ES-I3 (cell line): ENCODE measurements around the gene C4orf36.
A peak's percentile ranks its signal among the peaks of the same experiment; 100 is the strongest.

Source experiments
- H3K36me3 ChIP-seq: 2 replicates; pipeline ENCODE4 v1.6.1; 2013; ENCODE audit warnings: mild to moderate bottlenecking, low read length, control low read depth, moderate library complexity; ENCODE audit not compliant: insufficient read depth
- H3K4me1 ChIP-seq: 2 replicates; pipeline ENCODE4 v1.6.1; 2013; ENCODE audit warnings: mild to moderate bottlenecking, control low read depth, low read length; ENCODE audit not compliant: insufficient read depth
- H3K9ac ChIP-seq: 2 replicates; pipeline ENCODE4 v1.6.1; 2013; ENCODE audit warnings: low read depth, mild to moderate bottlenecking, low read length, moderate library complexity
- H3K9me3 ChIP-seq: 2 replicates; pipeline ENCODE4 v1.6.1; 2013; ENCODE audit warnings: mild to moderate bottlenecking, low read length, moderate library complexity; ENCODE audit not compliant: control insufficient read depth, insufficient read depth

C4orf36 gene, protein sequence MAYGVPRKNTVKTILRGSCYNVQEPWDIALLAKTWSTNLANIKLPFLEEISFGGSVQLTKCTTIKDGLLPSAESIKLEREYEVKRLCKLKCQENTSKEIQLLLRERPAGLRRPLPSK

DNA sequence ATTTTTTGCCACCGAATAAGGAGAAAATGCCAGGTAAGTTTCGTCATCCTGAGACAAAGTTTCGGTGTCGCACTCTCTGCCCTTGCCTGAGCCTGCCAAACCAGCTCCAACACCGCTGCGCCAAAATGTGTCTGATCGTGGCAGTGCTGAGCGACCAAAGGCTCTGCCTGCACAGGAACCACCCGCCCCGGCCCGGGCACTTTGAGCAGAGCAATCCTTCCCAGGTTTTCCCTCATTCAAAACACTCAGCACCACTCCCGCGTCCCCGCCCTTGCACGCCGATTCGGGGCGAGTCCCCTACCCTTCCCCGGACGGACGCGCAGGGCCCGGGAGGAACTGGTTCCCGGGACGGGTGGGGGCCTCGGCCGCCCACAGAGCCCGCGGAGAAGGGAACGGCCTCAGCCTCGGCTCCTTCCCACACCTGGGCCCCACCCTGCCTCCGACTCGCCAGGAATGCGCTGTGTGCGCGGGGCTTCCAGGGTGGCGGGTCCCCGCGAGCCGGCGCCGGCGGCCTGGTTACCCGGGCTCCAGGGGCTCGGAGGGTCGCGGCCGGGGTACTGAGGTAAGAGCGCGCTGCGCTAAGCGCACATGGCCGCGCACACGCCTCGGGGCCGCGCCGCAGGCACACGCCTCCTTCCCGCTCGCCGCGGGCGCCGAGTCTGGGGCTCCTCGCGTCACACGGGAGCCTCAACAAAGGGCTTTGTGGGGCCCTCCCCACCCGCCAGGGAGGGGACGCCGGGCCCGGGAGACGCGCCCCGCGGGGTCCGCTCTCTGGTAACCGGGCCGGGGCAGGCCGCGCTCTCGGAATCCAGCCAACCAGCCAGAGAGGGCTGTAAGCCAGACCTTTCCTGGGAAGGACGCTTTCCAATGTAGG, at the start of gene C4orf36:
Gene C4orf36, minus strand, starts transcription at position 661 of the 874 bp plus-strand sequence. CDS start 902 bp downstream, outside the sequence.
- Histone ChIP-seq H3K9me3 (no peaks in the 10 kb centered on the region), H3K36me3 (no peaks in the 10 kb centered on the region), H3K4me1 (peaks cover 10% of the 10 kb centered on the region), H3K9ac (peak within 1 kb of the TSS; percentile 89)

DNA sequence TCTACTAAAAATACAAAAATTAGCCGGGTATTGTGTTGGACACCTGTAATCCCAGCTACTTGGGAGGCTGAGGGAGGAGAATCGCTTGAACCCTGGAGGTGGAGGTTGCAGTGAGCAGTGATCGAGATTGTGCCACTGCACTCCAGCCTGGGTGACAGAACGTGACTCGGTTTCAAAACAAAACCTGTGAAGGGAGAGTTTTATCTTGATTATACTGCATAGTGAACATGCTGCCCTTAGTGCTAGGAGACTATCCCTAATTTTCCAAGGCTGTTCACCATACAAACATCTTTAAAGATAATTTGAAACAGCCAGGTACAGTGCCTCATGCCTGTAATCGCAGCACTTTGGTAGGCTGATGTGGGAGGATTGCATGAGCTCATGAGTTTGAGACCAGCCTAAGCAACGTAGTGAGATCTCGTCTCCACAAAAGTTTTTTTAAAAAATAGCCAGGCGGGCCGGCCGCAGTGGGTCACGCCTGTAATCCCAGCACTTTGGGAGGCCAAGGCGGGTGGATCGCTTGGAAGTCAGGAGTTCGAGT, 48.8 kb upstream of the C4orf36 start:
- Histone ChIP-seq H3K9me3 (no peaks in the 10 kb centered on the region), H3K4me1 (peaks cover 22% of the 10 kb centered on the region), H3K9ac (no peak overlapping the region), H3K36me3 (no peaks in the 10 kb centered on the region)

DNA sequence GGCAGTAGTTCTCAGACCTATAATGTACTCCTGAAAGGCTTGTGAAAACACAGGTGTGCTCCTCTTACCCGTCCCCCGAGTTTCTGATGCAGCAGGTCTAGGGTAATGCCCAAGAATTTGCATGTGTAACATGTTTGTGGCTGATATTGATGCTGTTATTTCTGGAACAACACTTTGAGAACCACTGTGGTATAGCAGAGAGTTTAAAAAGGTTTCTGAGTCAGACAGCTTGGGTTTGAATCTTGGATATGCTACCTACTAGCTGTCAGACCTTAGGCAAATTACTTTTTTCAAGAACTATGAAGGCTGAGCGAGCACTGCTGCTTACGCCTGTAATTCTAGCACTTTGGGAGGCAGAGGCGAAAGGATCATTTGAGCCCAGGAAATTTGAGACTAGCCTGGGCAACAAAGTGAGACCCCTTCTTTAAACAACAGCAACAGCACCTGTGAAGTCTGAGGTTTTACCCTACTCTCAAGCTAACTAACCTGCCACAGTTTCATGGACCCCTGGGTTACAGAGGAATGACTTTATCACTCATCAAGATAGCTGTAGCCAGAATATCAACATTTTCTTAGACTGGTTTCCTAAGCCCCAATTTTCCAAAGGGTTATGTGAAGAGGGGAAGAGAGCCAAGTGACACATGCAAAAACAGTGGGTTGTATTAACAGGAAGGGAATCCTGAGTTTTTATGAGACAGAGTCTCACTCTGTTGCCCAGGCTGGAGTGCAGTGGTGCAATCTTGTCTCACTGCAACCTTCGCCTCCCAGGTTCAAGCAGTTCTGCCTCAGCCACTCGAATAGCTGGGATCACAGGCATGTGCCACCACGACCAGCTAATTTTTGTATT, 47.7 kb upstream of the C4orf36 start:
- Histone ChIP-seq H3K9ac (no peak overlapping the region), H3K4me1 (peaks cover 17% of the 10 kb centered on the region), H3K9me3 (no peaks in the 10 kb centered on the region)

DNA sequence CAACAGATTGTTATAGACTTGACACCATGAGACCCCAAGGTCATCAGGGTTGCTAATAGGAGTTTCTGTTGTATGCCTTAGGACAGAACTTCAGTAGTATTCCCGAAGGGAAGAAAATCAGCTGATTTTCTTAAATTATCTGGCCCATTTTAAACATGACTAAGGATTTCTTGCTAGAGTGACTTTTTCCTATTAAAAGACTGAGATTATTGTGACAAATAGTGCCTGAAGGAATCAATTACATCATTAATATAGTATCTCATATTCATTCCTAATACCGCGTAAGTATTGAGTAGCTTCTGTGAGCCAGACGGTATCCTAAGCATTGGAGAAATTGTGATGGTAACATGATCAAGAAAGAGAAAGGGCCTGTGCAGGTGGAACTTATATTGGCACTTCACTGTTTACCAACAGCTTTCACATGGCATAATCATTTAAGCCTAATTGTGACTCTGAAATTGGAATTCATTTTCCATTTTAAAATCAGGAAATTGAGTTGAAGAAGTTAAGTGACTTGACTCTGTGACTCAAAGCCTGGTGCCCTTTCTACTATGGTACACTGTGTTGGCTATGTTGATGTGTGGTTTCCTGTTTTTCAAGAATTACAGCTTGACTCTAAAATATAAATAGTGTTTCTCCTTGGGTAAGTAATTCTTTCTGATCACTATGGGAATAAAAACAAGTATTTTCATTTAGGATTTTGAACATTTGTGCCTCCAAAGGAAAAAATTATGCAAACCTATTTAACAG, 46.7 kb upstream of the C4orf36 start:
- H3K4me1 ChIP-seq = peaks cover 17% of the 10 kb centered on the region
- no peaks in the 10 kb centered on the region for H3K9me3 ChIP-seq
- H3K36me3 ChIP-seq = no peaks in the 10 kb centered on the region
- no peak overlapping the region for H3K9ac ChIP-seq

More for the DNA sequence above, 47.7 kb upstream of the C4orf36 start:
- H3K36me3 ChIP-seq = no peaks in the 10 kb centered on the region

DNA sequence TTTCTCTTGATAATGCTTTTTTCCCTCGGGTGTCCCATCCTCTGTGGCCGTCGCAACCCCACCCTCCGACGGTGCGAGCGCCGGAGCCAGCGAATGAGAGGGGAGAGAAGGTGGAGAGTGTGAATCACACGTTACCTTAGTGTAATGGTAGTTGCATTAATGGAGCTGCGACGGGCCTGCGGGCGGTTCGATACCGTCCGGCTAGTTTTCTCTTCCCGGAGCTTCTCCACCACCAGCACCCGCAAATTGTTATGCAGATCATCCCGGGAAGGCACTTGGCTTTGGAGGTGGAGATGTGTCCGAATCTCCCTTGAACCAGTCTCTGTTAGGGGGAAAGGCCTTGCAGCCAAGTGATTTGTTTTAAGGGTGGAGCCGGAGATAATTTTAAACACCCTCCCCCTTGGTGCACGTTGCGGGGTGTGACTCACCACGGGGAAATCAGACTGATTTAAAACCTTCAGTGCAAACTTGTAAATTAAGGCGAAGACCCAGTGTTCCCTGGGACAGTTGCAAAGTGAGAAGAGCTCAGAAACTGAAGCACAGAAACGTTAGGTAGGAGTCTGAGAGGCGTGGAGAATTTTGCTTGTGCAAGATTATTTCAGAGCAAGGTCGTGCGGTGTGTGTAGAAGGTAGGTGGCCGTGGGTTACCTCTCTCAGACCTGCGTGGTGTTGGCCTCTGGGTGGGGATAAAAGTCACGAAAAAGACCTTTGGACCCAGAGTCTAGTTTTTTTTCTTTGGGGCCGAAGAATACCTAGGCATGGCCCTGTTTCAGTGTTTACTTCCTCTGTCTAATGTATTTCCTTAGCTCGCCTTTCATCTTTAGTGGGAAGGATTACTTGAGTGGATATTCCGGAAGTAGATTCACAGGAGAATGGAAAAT, 43.9 kb upstream of the C4orf36 start:
- no peaks in the 10 kb centered on the region for H3K9me3 ChIP-seq
- H3K36me3 ChIP-seq = no peaks in the 10 kb centered on the region
- H3K9ac ChIP-seq = peak overlapping the region; percentile 98
- H3K4me1 ChIP-seq = peaks cover 17% of the 10 kb centered on the region

DNA sequence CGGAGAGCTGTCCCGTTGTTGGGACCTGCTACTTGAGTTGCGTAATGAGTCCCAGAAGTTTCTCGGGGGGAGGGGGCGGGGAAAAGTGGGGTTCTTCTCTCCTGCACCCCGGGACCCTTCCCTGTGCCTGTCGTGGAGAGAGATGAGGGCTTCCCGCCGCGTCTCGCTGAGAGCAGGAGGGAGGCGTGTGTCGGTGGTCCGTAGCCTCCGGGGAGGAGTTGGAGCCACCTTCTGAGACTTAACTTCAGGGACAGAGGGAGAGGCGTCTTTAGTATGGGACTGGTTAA, 43.3 kb upstream of the C4orf36 start:
- H3K4me1 ChIP-seq = peaks cover 17% of the 10 kb centered on the region
- H3K36me3 ChIP-seq = no peaks in the 10 kb centered on the region
- no peaks in the 10 kb centered on the region for H3K9me3 ChIP-seq
- peak overlapping the region; percentile 98 for H3K9ac ChIP-seq

DNA sequence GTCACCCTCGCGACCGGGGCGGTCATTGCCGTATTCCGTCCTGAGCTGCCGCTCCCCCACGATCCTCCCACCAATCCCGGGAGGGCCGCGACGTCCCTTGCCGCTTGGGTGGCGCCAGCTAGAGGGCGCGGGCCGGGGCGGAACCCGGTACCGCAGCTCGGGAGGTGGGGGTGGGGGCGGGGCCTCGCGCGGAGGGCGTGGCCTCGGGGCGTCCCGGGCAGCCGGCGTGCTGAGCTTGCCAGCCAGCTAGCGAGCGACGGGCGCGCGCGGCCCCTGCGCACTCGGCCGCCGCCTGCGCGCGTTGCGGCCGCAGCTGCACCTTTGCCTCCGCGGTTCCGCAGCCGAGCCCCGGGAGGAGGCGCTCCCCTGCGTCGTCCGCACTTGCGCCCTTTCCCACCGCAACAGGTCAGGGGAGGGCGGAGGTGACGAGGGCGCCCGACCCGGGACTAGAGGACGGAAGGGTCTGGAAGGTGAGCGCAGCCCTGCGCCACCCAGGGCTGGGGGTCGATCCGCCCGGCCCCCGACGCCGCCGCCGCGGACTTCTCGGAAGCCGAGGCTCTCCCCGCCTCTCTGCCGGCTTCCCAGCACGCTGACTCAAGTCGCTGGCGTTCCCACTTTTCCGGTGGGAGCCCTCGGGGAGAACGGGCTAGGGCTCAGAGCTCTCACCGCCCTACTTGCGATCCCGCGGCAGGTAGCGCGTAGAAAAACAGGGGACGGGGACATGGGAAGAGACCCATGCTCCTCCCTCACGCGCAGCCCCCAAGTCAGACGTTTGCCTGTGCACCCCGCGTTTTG, 42.7 kb upstream of the C4orf36 start, which contains the start of gene AFF1:
Gene AFF1, plus strand, starts transcription at position 241 of the 795 bp plus-strand sequence. CDS start 13,523 bp downstream, outside the sequence.
- no peaks in the 10 kb centered on the region for H3K9me3 ChIP-seq
- peak within 1 kb of the TSS; percentile 98 for H3K9ac ChIP-seq
- no peaks in the 10 kb centered on the region for H3K36me3 ChIP-seq
- H3K4me1 ChIP-seq = peaks cover 15% of the 10 kb centered on the region

DNA sequence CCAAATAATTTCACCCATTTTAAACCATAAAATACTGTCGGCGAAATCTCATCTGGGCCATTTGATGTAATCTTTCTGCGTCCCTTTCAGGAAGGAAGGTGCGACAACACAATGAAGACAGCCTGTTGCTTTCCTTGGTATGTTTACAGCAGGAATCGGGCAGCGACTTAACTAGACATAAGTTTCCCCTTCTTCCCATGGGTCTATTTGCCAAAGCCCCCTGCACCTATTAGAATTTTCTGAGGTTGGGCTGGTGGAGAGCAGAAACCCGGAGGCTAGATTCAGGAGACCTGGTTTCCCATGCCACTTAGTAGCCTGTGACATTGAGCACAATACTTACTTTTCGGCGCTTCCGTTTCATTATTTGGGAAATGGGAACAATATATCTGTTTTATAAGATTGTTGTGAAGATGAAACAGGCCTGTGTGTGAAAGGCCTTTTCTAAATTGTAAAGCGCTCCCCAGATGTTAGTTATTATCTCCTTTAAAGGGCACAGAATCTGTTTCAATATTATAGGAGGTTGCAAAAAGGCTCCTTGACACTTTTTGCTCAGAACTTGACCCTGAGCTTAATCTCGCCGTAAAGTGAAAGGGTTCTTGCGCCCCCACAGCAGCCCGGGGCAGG, 42.0 kb upstream of the C4orf36 start:
- Histone ChIP-seq H3K36me3 (no peaks in the 10 kb centered on the region), H3K9me3 (no peaks in the 10 kb centered on the region), H3K9ac (peak overlapping the region; percentile 98), H3K4me1 (peaks cover 8% of the 10 kb centered on the region)

DNA sequence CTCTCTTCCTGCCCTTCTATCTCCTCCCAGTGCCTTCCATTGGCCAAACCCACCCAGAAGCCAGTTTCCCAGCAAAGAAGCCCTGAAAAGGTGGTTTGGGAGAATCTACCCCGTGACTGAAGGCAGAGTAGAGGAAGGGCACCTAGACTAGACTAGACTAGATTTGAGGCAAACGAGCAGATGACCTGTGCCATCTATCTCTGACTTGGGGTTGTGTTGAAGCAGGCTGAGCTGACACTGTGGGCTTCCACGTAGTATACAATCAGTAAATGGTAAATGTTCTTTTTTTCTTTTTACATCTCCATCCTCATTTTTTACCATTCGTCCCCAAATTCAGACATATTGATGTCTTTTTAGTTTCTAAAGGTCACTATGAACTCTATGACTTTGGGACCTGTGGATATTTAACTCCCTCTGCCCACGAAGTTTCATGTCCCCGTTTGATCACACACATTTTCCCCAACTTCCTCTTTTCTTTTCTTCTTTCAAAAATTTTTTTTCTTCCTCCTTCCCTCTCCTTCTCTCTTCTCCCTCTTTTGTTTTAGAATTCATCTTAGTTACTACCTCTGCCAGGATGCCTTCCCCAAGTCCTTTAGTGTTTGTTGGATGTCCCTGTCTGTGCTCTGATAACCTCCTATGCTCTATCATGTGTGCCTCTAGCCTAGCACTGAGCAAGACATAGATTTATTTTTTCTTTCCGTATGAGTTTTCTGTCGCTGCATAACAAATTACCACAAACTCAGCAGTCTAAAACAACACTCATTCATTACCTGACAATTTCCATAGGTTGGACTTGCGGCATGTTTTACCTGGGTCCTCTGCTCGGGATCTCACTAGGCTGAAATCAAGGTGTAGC, 36.4 kb upstream of the C4orf36 start:
- Histone ChIP-seq H3K4me1 (no peaks in the 10 kb centered on the region; the same call in none of the 2 replicates), H3K9me3 (no peaks in the 10 kb centered on the region), H3K36me3 (no peaks in the 10 kb centered on the region), H3K9ac (no peak overlapping the region)

DNA sequence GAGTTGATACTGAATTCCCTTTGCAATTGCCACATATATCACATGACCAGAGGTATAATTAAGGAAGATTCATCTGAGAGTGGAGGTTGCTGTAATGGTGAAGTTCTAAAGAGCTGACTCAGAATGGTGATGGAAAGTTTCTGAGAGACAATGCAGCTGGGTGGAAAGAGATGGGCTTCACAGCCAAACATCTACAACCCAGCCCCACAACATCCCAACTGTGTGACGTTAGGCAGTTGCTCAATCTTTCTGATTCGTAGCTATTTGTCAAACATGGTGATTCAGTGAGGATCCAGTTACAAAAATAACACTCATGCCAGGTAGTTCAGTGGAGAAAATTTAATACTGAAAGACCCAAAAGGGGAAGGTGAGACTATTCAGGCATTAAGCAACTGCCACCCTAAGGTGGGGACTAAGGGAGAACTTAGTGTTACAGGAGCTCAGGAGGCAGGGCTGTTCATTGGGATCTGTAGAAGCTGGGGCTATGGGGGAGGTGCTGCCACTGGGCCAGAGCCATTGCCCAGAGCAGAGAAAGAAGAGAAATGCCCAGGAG, 35.7 kb upstream of the C4orf36 start:
- Histone ChIP-seq H3K9ac (no peak overlapping the region), H3K9me3 (no peaks in the 10 kb centered on the region), H3K36me3 (no peaks in the 10 kb centered on the region), H3K4me1 (no peaks in the 10 kb centered on the region; the same call in 1 of the 2 replicates)

DNA sequence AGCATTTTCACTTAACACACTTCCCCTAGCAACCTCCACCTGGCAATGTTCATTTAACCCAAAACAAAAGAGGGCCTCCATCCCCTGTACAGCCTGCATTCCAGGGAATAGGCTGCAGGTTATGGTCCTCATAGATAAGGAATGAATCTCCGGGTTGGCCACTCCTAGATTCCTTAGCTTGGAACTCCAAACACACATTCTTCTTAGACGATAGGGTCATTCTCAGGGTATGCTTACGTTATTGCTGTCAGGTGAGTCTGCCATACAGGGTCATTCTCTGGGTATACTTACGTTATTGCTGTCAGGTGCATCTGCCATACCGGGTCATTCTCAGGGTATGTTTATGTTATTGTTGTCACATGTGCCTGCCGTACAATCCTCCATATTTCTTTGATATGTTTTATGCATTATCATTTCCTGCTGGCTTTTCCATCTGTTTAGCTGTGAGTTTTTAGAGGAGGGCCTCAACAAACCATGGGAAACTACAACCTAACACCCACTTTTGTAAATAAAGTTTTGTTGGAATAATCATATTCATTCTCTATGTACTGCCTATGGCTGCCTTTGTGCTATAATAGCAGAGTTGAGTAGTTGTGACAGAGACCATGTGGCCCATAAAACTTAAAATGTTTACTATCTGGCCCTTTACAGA, 34.3 kb upstream of the C4orf36 start:
- no peak overlapping the region for H3K9ac ChIP-seq
- no peaks in the 10 kb centered on the region; the same call in 1 of the 2 replicates for H3K4me1 ChIP-seq
- no peaks in the 10 kb centered on the region for H3K36me3 ChIP-seq
- H3K9me3 ChIP-seq = no peaks in the 10 kb centered on the region
